Brain microvascular endothelial cell (primary cell): ENCODE measurements around the gene RIN3.

Experiments used
- DNase-seq: peaks from one replicate; pipeline ENCODE4 v3.0.0-alpha.2; 2020
- H3K27ac ChIP-seq: fragments of 250-450 bp; sonication (Bioruptor Pico); 2 replicates; pipeline ENCODE4 v1.5.1; 2020; ENCODE audit warnings: mild to moderate bottlenecking, moderate library complexity
- H3K27me3 ChIP-seq: fragments of 250-450 bp; sonication (Bioruptor Pico); replicated peaks from 2 replicates; pipeline ENCODE4 v1.5.1; 2020; ENCODE audit warnings: mild to moderate bottlenecking
- H3K36me3 ChIP-seq: fragments of 250-450 bp; sonication (Bioruptor Pico); replicated peaks from 2 replicates; pipeline ENCODE4 v1.5.1; 2020; ENCODE audit warnings: mild to moderate bottlenecking
- H3K4me3 ChIP-seq: 2 replicates; pipeline ENCODE4 v1.5.1; 2011; ENCODE audit warnings: low read depth, mild to moderate bottlenecking, control low read depth, low read length, moderate library complexity
- CTCF ChIP-seq: IDR thresholded peaks from 2 replicates; pipeline ENCODE4 v1.5.1; 2011; ENCODE audit warnings: low read depth, mild to moderate bottlenecking, moderate library complexity, low read length, control low read depth, inconsistent platforms; ENCODE audit errors: missing control alignments
- in situ Hi-C: cut with HindIII; loops from 2 replicates; pipeline ENCODE4 v1.10.0; 2017; ENCODE audit warnings: low sequenced_read_pairs, low pct_ligation_motif_present

RIN3 gene

DNA sequence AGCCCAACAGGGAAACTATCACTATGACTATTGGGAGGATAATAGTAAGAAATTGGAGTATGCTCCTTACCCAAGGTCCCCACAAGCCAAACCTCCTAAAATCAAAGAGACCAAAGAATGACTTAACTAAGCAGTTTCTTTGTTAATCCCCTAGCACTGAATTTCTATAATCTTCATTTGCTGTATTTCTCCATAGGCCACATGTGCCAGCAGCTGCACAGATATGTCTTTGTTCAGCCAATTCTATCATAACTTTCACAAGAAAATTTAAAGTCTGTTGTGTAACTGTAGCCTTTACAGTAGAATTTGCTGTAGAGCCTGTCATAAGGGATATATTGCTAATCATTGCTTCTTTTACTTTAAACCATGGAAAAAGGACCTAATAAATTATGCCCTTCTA, 104.0 kb downstream of the RIN3 start:
- Histone ChIP-seq H3K36me3 (no peaks in the 10 kb centered on the region), H3K27ac (no peak overlapping the region), H3K27me3 (no peaks in the 10 kb centered on the region), H3K4me3 (no peak overlapping the region)
- no peak for TF ChIP-seq CTCF
- in situ Hi-C loops: no loop called here
- DNase-seq: no peak

DNA sequence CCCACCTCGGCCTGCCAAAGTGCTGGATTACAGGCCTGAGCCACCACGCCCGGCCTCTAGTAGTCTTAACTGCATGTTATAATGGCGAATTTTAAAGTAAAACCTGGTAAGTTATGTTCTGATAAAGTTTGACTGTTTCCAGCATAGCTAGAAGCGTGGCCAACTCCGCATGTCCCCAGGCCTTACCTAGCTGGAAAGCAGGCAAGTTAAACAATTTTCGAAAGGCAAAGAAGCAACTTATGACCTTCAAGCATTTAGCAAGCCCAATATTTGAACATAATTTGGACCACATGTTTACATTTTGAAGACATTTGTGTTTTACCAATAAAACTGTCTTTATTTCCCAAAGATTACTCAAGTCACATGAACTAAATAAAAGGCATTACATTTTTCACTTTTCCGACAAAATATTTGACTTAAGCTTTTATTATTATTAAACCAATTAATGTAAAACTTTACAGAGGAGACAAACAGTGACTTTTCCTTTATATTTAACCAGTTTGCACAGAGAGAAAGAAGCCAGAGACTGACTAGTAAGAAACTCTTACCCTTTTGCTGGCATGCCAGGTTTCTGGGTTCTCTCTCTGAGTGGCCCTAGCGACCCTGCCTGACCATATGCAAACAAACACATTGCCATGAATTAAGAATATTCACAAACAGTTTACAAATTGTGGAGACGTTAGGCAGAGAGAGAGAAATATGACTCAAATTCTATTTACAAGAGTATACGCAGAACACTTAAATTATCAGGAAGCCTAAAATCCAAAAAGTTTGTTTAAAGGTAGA, 106.3 kb downstream of the RIN3 start:
- Histone ChIP-seq H3K27ac (no peak overlapping the region), H3K4me3 (no peak overlapping the region), H3K27me3 (no peaks in the 10 kb centered on the region), H3K36me3 (no peaks in the 10 kb centered on the region)
- TF ChIP-seq CTCF: no peak
- in situ Hi-C loops: no loop called here
- DNase-seq: no peak

DNA sequence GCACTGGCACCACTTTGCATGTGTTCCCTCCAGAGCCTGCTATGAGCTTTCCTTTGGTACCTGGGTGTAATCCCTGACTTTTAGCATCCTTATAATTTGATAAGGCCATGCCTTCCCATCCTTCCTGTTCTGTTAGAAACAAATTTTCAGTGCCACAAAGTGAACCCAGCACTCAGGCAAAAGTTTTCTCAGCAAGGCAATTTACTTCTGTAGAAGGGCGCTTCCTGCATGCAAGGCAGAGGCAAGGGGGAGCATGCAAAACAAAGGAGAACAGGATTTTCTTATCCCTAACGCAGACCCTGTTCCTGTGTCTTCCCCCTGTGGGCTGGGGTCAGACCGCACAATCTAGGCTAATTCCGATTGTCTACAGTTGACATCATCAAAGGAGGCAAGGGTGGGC, 108.7 kb downstream of the RIN3 start:
- Histone ChIP-seq H3K27me3 (no peaks in the 10 kb centered on the region), H3K27ac (no peak overlapping the region), H3K4me3 (no peak overlapping the region), H3K36me3 (peaks cover 2% of the 10 kb centered on the region)
- TF ChIP-seq CTCF: no peak
- in situ Hi-C loops: no loop called here
- no peak for DNase-seq

DNA sequence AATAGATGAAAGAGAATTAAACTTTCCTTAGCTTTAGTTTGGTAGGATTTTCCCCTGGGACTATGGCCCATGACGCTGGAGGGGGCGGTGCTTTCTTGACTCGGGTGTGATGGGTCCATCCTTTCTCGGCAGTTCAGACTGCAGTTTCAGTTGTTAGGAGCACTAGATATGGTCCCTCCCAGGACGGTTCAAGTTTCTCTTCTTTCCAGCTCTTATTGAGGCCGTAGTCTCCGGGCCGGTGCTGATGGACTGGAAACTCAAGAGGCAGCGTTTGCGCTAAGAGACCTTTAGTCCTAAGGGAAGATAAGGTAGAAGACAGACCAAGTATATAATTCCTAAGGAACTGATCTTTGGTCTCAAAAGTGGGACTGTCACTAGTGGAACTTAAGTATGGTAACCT, 111.2 kb downstream of the RIN3 start:
- Histone ChIP-seq H3K36me3 (peaks cover 6% of the 10 kb centered on the region), H3K27ac (peak overlapping the region; percentile 70), H3K4me3 (no peak overlapping the region), H3K27me3 (no peaks in the 10 kb centered on the region)
- TF ChIP-seq CTCF: no peak
- DNase-seq: peak; percentile 52
- in situ Hi-C loops: no loop called here

GRCh38 chr14:92625213-92625612, 111.6 kb downstream of the RIN3 start:
- peak; percentile 84 for DNase-seq
- Histone ChIP-seq H3K4me3 (no peak overlapping the region), H3K27me3 (no peaks in the 10 kb centered on the region), H3K27ac (peak overlapping the region; percentile 70), H3K36me3 (peaks cover 6% of the 10 kb centered on the region)
- in situ Hi-C loops: no loop called here
- TF ChIP-seq CTCF: no peak

DNA sequence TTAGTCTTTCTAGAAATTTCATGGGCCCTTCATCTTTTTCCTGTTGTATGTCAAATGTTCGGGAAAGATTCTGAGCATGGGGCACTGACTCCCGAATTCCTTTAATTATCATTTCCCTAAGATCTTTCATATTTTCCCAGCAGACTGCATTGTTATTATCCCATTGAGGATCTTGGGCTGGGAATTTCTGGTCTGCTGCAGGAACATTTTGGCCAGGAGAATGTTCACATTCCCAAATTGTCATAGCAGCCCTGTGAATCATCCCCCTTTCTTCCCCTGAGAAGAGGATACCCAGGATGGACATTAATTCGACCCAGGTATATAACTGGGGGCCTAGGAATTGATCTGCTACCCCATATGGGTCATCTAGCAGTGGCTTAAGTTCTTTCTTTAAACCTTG, 112.5 kb downstream of the RIN3 start:
- DNase-seq: no peak
- H3K4me3 ChIP-seq: no peak overlapping the region
- no peak overlapping the region for H3K27ac ChIP-seq
- H3K36me3 ChIP-seq: peaks cover 6% of the 10 kb centered on the region
- TF ChIP-seq CTCF: no peak
- in situ Hi-C loops: no loop called here
- no peaks in the 10 kb centered on the region for H3K27me3 ChIP-seq
